SH-SY5Y (cell line): ENCODE data around the gene ABTB1.

Experiments used
- GATA2 ChIP-seq: IDR thresholded peaks from 2 replicates; pipeline ENCODE4 v1.6.1; 2011; ENCODE audit warnings: mild to moderate bottlenecking, low read depth, low read length
- GATA3 ChIP-seq: IDR thresholded peaks from 2 replicates; pipeline ENCODE4 v1.6.1; 2011; ENCODE audit warnings: low read depth, mild to moderate bottlenecking, low read length, moderate library complexity

GRCh38 chr3:127730171-127730570 lies 57.4 kb downstream of the ABTB1 start:
- no peak for TF ChIP-seq GATA3
- TF ChIP-seq GATA2 = no peak
